ENCODE results near the gene EPB41L5. TPM values are rescaled to one million over a fixed set of nuclear protein-coding genes. Genes with fewer than 3 reads are reported as not detected.

Gene EPB41L5
- total RNA-seq, 1 donor from 2014 or later = 42.7 TPM

- Mint-ChIP-seq H3K36me3 (ENCODE audit: low read depth) (peaks cover 21% of the 10 kb centered on the region), H3K9me3 (no peaks in the 10 kb centered on the region), H3K4me1 (peaks cover 25% of the 10 kb centered on the region), H3K4me3 (peak overlapping the region; percentile 86), H3K27ac (ENCODE audit: unreplicated experiment) (no peak overlapping the region), H3K27me3 (ENCODE audit: low read depth) (peaks cover 28% of the 10 kb centered on the region)
- no peak for DNase-seq (ENCODE audit: low read depth, low spot score)
- TF ChIP-seq, protein P1, sequence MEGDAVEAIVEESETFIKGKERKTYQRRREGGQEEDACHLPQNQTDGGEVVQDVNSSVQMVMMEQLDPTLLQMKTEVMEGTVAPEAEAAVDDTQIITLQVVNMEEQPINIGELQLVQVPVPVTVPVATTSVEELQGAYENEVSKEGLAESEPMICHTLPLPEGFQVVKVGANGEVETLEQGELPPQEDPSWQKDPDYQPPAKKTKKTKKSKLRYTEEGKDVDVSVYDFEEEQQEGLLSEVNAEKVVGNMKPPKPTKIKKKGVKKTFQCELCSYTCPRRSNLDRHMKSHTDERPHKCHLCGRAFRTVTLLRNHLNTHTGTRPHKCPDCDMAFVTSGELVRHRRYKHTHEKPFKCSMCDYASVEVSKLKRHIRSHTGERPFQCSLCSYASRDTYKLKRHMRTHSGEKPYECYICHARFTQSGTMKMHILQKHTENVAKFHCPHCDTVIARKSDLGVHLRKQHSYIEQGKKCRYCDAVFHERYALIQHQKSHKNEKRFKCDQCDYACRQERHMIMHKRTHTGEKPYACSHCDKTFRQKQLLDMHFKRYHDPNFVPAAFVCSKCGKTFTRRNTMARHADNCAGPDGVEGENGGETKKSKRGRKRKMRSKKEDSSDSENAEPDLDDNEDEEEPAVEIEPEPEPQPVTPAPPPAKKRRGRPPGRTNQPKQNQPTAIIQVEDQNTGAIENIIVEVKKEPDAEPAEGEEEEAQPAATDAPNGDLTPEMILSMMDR (conservative IDR thresholded peaks at IDR 0.05) = no peak
Observed at GRCh38 chr2:120224256-120224655, 211.4 kb downstream of the EPB41L5 start.

- H3K9me3 Mint-ChIP-seq = no peaks in the 10 kb centered on the region
- H3K4me1 Mint-ChIP-seq = peaks cover 25% of the 10 kb centered on the region
- H3K4me3 Mint-ChIP-seq = peak overlapping the region; percentile 86
- no peak overlapping the region for H3K27ac Mint-ChIP-seq (ENCODE audit: unreplicated experiment)
- TF ChIP-seq, protein P1 (conservative IDR thresholded peaks at IDR 0.05) = no peak
- peaks cover 31% of the 10 kb centered on the region for H3K27me3 Mint-ChIP-seq (ENCODE audit: low read depth)
- DNase-seq (ENCODE audit: low read depth, low spot score) = no peak
- peaks cover 18% of the 10 kb centered on the region for H3K36me3 Mint-ChIP-seq (ENCODE audit: low read depth)
Observed at GRCh38 chr2:120224735-120225548, 212.1 kb downstream of the EPB41L5 start.

GRCh38 chr2:120225549-120226065 is 212.7 kb downstream of the EPB41L5 start:
- TF ChIP-seq, protein P1 (conservative IDR thresholded peaks at IDR 0.05) = no peak
- H3K27me3 Mint-ChIP-seq (ENCODE audit: low read depth) = peaks cover 31% of the 10 kb centered on the region
- peaks cover 18% of the 10 kb centered on the region for H3K36me3 Mint-ChIP-seq (ENCODE audit: low read depth)
- DNase-seq (ENCODE audit: low read depth, low spot score) = no peak
- H3K9me3 Mint-ChIP-seq = no peaks in the 10 kb centered on the region
- H3K4me1 Mint-ChIP-seq = peaks cover 25% of the 10 kb centered on the region
- H3K27ac Mint-ChIP-seq (ENCODE audit: unreplicated experiment) = no peak overlapping the region
- no peak overlapping the region for H3K4me3 Mint-ChIP-seq

GRCh38 chr2:120226316-120226715 is 213.4 kb downstream of the EPB41L5 start:
- Mint-ChIP-seq H3K4me1 (peaks cover 18% of the 10 kb centered on the region), H3K27me3 (ENCODE audit: low read depth) (peaks cover 31% of the 10 kb centered on the region), H3K27ac (ENCODE audit: unreplicated experiment) (peak overlapping the region; percentile 68), H3K9me3 (no peaks in the 10 kb centered on the region), H3K36me3 (ENCODE audit: low read depth) (peaks cover 11% of the 10 kb centered on the region), H3K4me3 (peak overlapping the region; percentile 75)
- DNase-seq (ENCODE audit: low read depth, low spot score) = no peak
- TF ChIP-seq, protein P1 (conservative IDR thresholded peaks at IDR 0.05) = no peak

DNA sequence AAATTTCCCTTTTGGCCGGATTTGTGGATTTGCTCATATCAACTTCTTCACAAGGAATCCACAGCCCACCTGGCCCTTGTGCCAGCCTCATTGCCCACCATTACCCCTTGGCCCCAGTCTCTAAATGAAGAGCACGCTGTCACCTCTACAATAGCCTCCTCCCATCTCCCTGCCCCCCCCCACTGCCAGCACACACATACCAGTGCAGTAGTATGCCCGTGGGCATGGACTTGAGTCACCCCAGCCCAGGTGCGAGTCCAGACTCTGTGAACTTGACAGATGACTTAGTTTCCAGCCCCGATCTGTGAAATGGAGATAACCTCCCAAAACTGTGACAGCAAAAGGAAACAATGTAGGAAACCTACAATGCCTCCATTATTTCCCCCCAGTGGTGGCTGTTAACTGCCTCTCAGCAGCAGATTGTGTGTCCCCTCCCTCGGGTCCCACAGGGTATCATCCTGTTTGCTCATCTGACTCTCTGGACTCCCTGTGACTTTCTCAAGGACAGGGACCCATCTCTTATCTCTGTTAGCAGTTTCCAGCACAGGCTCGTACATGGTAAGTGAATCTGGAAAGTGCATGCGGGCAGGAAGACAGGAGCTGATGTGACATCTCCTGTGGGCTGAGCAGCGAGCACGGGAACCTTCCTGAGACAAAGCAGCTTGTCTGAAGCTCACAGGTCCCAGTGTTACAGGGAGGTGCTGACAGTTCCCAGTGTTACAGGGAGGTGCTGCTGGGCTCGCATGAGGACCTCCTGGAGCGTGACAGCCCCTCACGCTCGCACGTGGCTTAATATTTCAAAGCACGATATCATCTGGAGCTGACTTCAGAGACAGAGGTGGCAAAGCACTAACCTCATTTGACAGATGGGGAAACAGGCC is 214.5 kb downstream of the EPB41L5 start:
- no peak overlapping the region for H3K27ac Mint-ChIP-seq (ENCODE audit: unreplicated experiment)
- peaks cover 8% of the 10 kb centered on the region for H3K4me1 Mint-ChIP-seq
- peak overlapping the region; percentile 54 for H3K4me3 Mint-ChIP-seq
- TF ChIP-seq, protein P1 (conservative IDR thresholded peaks at IDR 0.05) = no peak
- no peaks in the 10 kb centered on the region for H3K9me3 Mint-ChIP-seq
- DNase-seq (ENCODE audit: low read depth, low spot score) = no peak
- H3K36me3 Mint-ChIP-seq (ENCODE audit: low read depth) = peaks cover under 1% of the 10 kb centered on the region
- H3K27me3 Mint-ChIP-seq (ENCODE audit: low read depth) = peaks cover 30% of the 10 kb centered on the region
